ENCODE results near the gene FCN2.

GRCh38 chr9:134877541-134877940 lies 3.1 kb upstream of the FCN2 start:
- no peak for TF ChIP-seq USF1 (IDR thresholded peaks at IDR 0.05; ENCODE audit: borderline replicate concordance, low read depth)
- no peak for TF ChIP-seq CTCF (IDR thresholded peaks at IDR 0.05)
- no peak for TF ChIP-seq TAF1 (IDR thresholded peaks at IDR 0.05; ENCODE audit: borderline replicate concordance, low read depth, low read length)
- no peak for TF ChIP-seq CHD2 (IDR thresholded peaks at IDR 0.05; ENCODE audit: low read length, partially characterized antibody)
- TF ChIP-seq REST (IDR thresholded peaks at IDR 0.05; ENCODE audit: low read depth, low read length), result no peak
- no peak for TF ChIP-seq ELF1 (IDR thresholded peaks at IDR 0.05)
- TF ChIP-seq JUND (IDR thresholded peaks at IDR 0.05), result no peak
- no peak for TF ChIP-seq YY1 (IDR thresholded peaks at IDR 0.05; ENCODE audit: low read depth)
- TF ChIP-seq GABPA (IDR thresholded peaks at IDR 0.05; ENCODE audit: low read depth), result no peak
- TF ChIP-seq MAX (IDR thresholded peaks at IDR 0.05; ENCODE audit: low read depth), result no peak
- TF ChIP-seq SIN3A (IDR thresholded peaks at IDR 0.05; ENCODE audit: borderline replicate concordance, low read depth, low read length), result no peak
